NCI-H2081 (cell line): ENCODE results near the gene WDFY3.
"Not testable (repeated sequence)": the region's sequence is repeated elsewhere in the genome, so short reads cannot be mapped to it uniquely, and the experiment has no call there.

Experiments used
- DNase-seq, 2 experiments: peaks; one replicate each; lab custom pipeline; 2025; lab: John Stamatoyannopoulos, UW

The WDFY3 gene

GRCh38 chr4:84672177-84672576 lies 294.3 kb downstream of the WDFY3 start:
- DNase-seq = no peak

GRCh38 chr4:84669201-84669600 lies 297.3 kb downstream of the WDFY3 start:
- no peak for DNase-seq

GRCh38 chr4:84666439-84666838 lies 300.1 kb downstream of the WDFY3 start:
- no peak for DNase-seq

DNA sequence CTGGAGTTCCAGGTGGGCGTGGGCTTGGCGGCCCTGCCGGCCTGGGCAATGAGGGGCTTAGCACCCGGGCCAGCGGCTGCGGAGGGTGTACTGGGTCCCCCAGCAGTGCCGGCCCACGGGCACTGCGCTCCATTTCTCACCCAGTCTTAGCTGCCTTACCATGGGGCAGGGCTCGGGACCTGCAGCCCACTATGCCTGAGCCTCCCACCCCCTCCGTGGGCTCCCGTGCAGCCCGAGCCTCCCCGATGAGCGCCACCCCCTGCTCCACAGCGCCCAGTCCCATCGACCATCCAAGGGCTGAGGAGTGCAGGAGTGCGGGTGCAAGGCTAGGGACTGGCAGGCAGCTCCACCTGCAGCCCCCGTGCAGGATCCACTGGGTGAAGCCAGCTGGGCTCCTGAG lies 301.7 kb downstream of the WDFY3 start:
- DNase-seq = not testable (repeated sequence)

DNA sequence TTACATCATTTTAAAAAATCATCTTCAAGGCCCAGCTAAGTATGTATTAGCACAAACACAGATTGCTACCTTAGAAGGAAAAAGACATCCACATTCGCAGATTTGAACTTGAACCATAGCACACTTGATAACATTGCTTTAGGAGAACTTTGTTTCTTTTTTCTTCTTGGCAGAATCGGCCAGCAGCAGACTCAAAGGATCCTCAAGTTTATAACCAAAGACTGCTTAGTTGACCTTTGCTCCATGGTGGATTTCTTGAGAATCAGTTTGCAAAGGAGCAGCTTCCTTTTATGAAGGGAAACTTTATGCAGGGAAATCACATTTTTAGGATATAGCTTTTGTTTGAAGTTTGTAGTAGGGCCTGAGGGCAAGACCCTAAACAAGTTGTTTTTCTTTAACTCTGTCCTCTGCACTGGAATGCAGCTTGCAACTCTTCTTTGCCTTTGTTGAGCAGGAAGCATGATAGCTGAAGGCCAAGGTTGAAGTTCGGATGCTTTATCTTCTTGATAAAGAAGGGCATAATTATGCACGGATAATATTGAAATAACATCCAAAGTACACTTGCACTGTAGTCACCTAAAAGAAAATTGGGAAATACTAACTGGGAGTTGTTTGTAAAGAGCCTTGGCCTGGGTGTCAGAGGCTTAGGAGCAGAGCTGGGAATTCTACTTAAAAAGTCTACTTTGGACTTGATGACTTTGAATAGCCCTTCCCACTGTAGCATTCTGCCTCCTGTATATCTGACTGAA lies 305.1 kb downstream of the WDFY3 start:
- no peak for DNase-seq

DNA sequence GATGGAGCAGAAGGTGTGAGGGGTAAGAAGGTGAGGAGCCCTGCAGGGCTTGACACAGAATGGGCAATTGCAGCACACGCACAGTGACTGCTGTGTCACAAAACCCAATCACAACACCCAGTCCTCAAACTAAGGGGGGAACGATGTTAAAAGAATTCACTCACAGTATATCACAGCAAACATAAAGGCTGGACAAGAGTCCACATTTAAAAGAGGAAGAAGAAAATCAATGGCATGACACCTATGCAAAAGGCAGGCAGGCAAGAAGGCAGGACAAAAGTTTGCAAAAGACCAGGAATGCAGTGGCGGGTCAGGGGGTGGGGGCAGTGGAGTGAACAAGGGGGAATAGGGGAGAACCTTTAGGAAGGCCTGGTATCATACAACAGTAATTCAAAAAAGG lies 305.9 kb downstream of the WDFY3 start:
- DNase-seq = no peak

DNA sequence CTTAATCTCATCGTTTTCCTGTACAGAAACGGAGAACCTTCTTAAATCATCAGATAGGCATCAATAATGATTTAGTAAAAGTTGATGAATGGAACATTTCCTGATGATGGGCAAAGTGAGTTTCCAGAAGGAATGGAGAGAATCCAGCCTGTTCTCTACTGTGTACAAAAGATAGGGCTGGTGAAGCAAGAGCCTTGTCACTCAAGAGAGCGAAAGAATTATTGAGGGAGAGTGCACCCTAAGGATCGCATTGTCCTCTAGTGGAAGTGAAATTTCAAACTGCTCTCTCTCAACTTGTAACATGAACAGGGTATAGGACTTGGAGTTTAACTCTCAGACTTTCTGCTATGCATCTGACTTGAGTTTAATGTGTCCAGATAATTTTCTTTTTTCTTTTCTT lies 314.0 kb downstream of the WDFY3 start:
- no peak for DNase-seq

GRCh38 chr4:84651499-84651898 lies 315.0 kb downstream of the WDFY3 start:
- no peak for DNase-seq

GRCh38 chr4:84648863-84649647 lies 317.4 kb downstream of the WDFY3 start:
- DNase-seq = peak in 1 of 2 experiments; percentile 30

GRCh38 chr4:84648178-84648577 lies 318.3 kb downstream of the WDFY3 start:
- no peak for DNase-seq

DNA sequence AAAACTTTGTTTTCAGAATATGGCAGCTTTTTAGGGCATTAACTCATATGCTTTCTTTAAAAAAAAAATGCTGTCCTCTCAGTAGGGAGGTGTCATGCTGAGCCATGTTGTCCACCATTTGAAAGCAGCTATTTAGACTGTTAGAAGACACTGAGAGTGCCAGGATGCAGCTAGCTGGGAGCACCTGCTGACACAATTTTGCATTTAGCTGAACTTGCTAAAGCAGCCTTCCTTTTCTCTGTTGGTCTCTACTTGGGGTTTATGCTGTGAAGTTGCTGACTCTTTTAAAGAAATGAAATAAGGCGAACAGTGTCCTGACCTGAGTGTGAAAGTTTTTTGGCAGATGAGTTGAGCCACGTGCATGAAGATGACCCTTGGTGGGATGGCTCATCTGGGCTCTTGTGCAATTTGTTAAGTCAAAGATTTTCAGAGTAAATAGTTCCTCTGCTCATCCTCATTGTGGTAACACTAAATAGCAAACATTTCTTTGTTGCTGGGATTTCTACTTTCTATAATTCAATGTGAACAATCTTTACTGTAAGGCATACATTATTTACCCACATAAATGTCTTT lies 319.1 kb downstream of the WDFY3 start:
- peak in 1 of 2 experiments; percentile 43 for DNase-seq

- no peak for DNase-seq
Observed at GRCh38 chr4:84644087-84644486, 322.4 kb downstream of the WDFY3 start.

GRCh38 chr4:84639145-84639544 lies 327.3 kb downstream of the WDFY3 start:
- no peak for DNase-seq

- no peak for DNase-seq
Observed at GRCh38 chr4:84638092-84638491, 328.4 kb downstream of the WDFY3 start.

DNA sequence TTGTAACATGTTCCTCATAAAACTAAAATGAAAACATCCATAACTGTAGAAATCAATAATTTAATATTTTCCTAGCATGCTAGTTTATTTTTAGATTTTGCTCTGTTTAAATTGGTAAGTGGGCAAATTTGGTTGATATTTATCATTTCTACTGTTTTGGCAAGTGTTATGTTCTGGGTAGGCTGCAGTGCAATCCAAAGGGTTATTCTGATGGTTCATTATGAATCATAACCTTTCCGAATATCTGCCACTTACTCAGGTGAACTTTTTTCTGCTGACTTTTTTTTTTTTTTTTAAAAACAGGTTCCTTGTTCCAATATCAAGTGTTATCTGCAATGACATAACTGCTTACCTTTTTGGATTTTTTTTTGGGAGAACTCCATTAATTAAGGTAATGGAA lies 331.5 kb downstream of the WDFY3 start:
- DNase-seq = no peak

DNA sequence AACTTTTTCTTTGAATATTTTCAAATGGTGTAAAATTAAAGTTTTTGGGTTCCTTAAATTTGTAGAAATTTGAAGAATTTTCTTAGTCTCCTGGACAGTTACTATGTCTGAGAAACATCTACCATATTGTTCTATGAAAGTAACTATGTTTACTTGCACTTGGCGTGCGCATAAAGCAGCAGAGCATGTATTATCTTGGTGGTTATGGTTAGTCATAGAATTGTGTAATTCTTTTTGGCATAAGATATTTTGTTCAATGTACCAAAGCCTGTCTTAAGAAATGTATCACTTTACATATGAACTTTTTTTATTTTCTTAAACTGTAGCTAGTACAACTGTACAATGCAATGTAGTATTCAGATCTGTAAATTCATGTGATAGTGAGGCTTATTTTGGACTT lies 334.4 kb downstream of the WDFY3 start:
- DNase-seq = no peak

GRCh38 chr4:84631573-84631972 lies 334.9 kb downstream of the WDFY3 start:
- no peak for DNase-seq

GRCh38 chr4:84626673-84627072 lies 339.8 kb downstream of the WDFY3 start:
- DNase-seq = no peak

DNA sequence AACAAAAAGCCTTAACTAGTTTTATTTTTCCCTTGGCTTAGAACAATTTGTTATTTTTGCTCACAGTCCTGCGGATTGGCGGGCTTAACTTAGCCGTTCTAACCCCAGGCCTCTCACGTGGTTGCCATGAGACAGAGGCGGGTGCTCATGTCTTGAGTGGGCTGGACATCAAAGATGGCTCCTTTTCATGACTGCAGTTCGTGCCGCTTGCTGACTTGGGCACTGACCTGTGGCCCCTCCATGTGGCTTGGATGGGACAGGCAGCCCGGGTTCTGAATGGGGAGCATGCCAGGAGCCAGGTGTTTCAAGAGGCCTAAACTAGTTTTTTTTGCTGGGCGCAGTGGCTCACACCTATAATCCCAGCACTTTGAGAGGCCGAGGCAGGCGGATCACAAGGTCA lies 342.8 kb downstream of the WDFY3 start:
- DNase-seq = no peak

DNA sequence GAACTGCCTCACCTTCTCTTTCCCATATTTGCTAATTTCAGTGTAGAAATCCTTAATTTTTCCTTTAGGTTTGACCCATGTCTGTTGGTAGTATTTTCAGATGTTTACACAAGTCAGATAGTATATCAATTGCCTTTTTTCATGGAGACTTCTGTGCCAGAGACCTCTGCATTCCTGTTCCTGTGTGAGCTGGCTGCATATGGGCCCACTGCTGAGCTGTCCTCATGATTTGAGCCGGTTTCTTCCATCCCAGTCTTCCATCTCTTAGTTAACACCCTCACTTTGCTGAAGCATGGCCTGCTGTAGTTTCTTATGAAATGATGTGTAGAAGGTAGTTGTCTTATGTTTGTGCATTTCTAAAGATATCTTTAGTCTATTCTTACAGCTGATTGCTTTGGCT lies 343.5 kb downstream of the WDFY3 start:
- no peak for DNase-seq
